K562 (cell line): ENCODE data around the gene OMP. TPM values are rescaled to one million over a fixed set of nuclear protein-coding genes. Genes with fewer than 3 reads are reported as not detected.

Experiments used
- ATAC-seq: fragments of 200-7000 bp; cut with Tn5 transposase; 3 replicates; pipeline ENCODE4 v1.9.1; 2020; ENCODE audit warnings: moderate library complexity
- BruUV-seq: library from RNA; stranded (reverse); fragments of 400-500 nt; replicated peaks from 2 replicates; lab custom pipeline; 2021; lab: Mats Ljungman, UMichigan
- CTCF ChIA-PET: fragments of 300-600 bp; formaldehyde crosslinking; extraction: SDS; loops from one replicate; lab custom pipeline; 2021; ENCODE audit warnings: low intra/inter-chr PET ratio; lab: Yijun Ruan, JAX
- POLR2A ChIA-PET: fragments of 300-600, 350-650 bp; sonication (Branson Sonifier 250); formaldehyde crosslinking; extraction: SDS; loops from one replicate; lab custom pipeline; 2021; ENCODE audit warnings: antibody characterized with exemption, inconsistent platforms; lab: Yijun Ruan, JAX
- DNase-seq, 4 experiments: peaks; one replicate each; pipeline versions ENCODE4 v3.0.0 to v3.0.0-alpha.2; 2011 to 2018; ENCODE audit warnings: low spot score in 3 of 4, mixed read lengths in 3 of 4; ENCODE audit errors: extremely low read depth in 1 of 4
- FAIRE-seq: peaks from 2 replicates; lab custom pipeline; 2011; peaks lifted over from hg19 to GRCh38; lab: Jason Lieb, UNC
- H2AFZ ChIP-seq: 2 replicates; pipeline ENCODE4 v1.6.0; 2011; ENCODE audit warnings: low read depth, low read length, control low read depth, inconsistent platforms
- H3K27ac ChIP-seq: fragments of 200-600 bp; 3 replicates; pipeline ENCODE4 v1.8.0; 2011; ENCODE audit warnings: low read depth, mild to moderate bottlenecking, control low read depth, inconsistent platforms, low read length, moderate library complexity, mixed read lengths; ENCODE audit errors: extremely low read depth
- H3K27me3 ChIP-seq, 2 experiments: fragments of 300-600 bp in 1 of 2; 2 replicates in 1 of 2; 3 replicates in 1 of 2; pipeline versions ENCODE4 v1.6.0 to v1.8.0; 2011; ENCODE audit warnings: inconsistent platforms in 2 of 2, low read length in 2 of 2, mild to moderate bottlenecking in 1 of 2, mixed read lengths in 1 of 2, moderate library complexity in 1 of 2; ENCODE audit not compliant: control insufficient read depth in 2 of 2, insufficient read depth in 2 of 2
- H3K36me3 ChIP-seq: fragments of 300-600 bp; 3 replicates; pipeline ENCODE4 v1.8.0; 2011; ENCODE audit warnings: mild to moderate bottlenecking, low read length, inconsistent platforms; ENCODE audit not compliant: control insufficient read depth, insufficient read depth
- H3K4me1 ChIP-seq, 2 experiments: fragments of 200-600 bp in 1 of 2; replicated peaks in 1 of 2; 2 replicates in 1 of 2; 3 replicates in 1 of 2; pipeline versions ENCODE4 v1.5.1 to v1.8.0; 2011; ENCODE audit warnings: inconsistent platforms in 2 of 2, low read length in 2 of 2, mild to moderate bottlenecking in 1 of 2, mixed read lengths in 1 of 2, moderate library complexity in 1 of 2; ENCODE audit not compliant: control insufficient read depth in 2 of 2, insufficient read depth in 2 of 2
- H3K4me2 ChIP-seq: 2 replicates; pipeline ENCODE4 v1.6.1; 2011; ENCODE audit warnings: low read length, control low read depth, inconsistent platforms, mixed read lengths; ENCODE audit not compliant: insufficient read depth
- H3K4me3 ChIP-seq: fragments of 200-600 bp; sonication (generic), shearing (Covaris generic); 2 replicates; pipeline ENCODE4 v1.5.1; 2016; ENCODE audit warnings: control low read depth, inconsistent platforms
- H3K79me2 ChIP-seq: fragments of 200-600 bp; 3 replicates; pipeline ENCODE4 v1.8.0; 2011; ENCODE audit warnings: low read length, inconsistent platforms; ENCODE audit not compliant: control insufficient read depth, insufficient read depth
- H3K9ac ChIP-seq, 2 experiments: 2 replicates each; pipeline versions ENCODE4 v1.6.0 to v1.6.1; 2011; ENCODE audit warnings: low read depth in 2 of 2, low read length in 2 of 2, control low read depth in 1 of 2, inconsistent platforms in 1 of 2, mild to moderate bottlenecking in 1 of 2, mixed read lengths in 1 of 2; ENCODE audit not compliant: insufficient read depth in 1 of 2
- H3K9me1 ChIP-seq: one replicate; pipeline ENCODE4 v1.6.0; 2011; ENCODE audit warnings: inconsistent platforms, mild to moderate bottlenecking, low read length, moderate library complexity; ENCODE audit not compliant: control insufficient read depth, insufficient read depth
- H3K9me3 ChIP-seq: replicated peaks from 2 replicates; pipeline ENCODE4 v1.5.1; 2011; ENCODE audit warnings: low read depth, low read length, inconsistent platforms; ENCODE audit not compliant: control insufficient read depth, insufficient read depth
- H4K20me1 ChIP-seq: replicated peaks from 2 replicates; pipeline ENCODE4 v1.6.1; 2011; ENCODE audit warnings: low read length, inconsistent platforms, mixed read lengths; ENCODE audit not compliant: control insufficient read depth, insufficient read depth
- CBFA2T3 ChIP-seq: fragments of 450-650 bp; IDR thresholded peaks from 2 replicates; pipeline ENCODE4 v1.6.1; 2017
- RBBP5 ChIP-seq: fragments of 200-600 bp; sonication (generic); IDR thresholded peaks from 2 replicates; pipeline ENCODE4 v1.6.1; 2012; ENCODE audit warnings: borderline replicate concordance, mild to moderate bottlenecking, low read length, control low read depth, inconsistent platforms; ENCODE audit not compliant: insufficient read depth, poor library complexity, severe bottlenecking
- WGBS: fragments of 100-300 bp; shearing (Covaris generic); methylation state at CpG from one replicate; pipeline ENCODE4 v1.1.6; 2016; ENCODE audit warnings: low coverage, mixed read lengths; ENCODE audit not compliant: insufficient coverage; ENCODE audit errors: missing lambda C conversion rate; 5-methylcytosine and 5-hydroxymethylcytosine counted together
- in situ Hi-C: fragments of 300-500 bp; cut with MboI; formaldehyde crosslinking; loops from 4 replicates; pipeline ENCODE4 v1.15.0; 2018; ENCODE audit warnings: inconsistent platforms, mixed read lengths
- intact Hi-C: fragments of 100-400 bp; cut with micrococcal nuclease; formaldehyde crosslinking; loops from 2 replicates; pipeline ENCODE4 v1.14.2; 2022
- polyA plus RNA-seq, 8 experiments: library from polyadenylated mRNA; depleted of rRNA in 4 of 8; stranded (reverse) in 5 of 8; unstranded in 3 of 8; fragments of >200 nt; fragmentation: Nextera tagmentation in 2 of 8; fragmentation: Illumina TruSeq in 1 of 8; extraction: Ambion mirVana in 2 of 8; extraction: Trizol in 1 of 8; gene quantifications; 2 replicates each; pipeline versions ENCODE4 v1.2.1 to v1.2.3, GENCODE V29; 2011 to 2014; ENCODE audit warnings: inconsistent platforms in 1 of 8, missing spikeins in 1 of 8
- total RNA-seq, 7 experiments: library from RNA; depleted of rRNA in 6 of 7; stranded (reverse); fragments of >200 nt in 6 of 7; fragmentation: Illumina TruSeq in 2 of 7; extraction: Trizol in 2 of 7; gene quantifications; 2 replicates each; pipeline versions ENCODE4 v1.2.1 to v1.2.3, GENCODE V29; 2011 to 2021; ENCODE audit warnings: low replicate concordance in 1 of 7

Gene OMP
- total and polyA plus RNA-seq, 9 of the 15 experiments (the other 6 are each of a cell fraction or from before 2014, with no cell fraction given) = not detected

- H3K36me3 ChIP-seq = no peaks in the 10 kb centered on the region
- peaks cover 0 to 27% of the 10 kb centered on the region in 2 experiments; a peak in 2 of 5 replicates for H3K27me3 ChIP-seq
- no peak for FAIRE-seq
- peaks cover 0 to 20% of the 10 kb centered on the region in 2 experiments; a peak in 3 of 5 replicates for H3K4me1 ChIP-seq
- ATAC-seq = no peak
- no peak overlapping the region for H3K27ac ChIP-seq
- 0 out of 4 replicates have a peak overlapping the region, but pooled peaks of 1 of the 2 experiments have one; percentile 42 for H3K9ac ChIP-seq
- no peaks in the 10 kb centered on the region for H3K9me3 ChIP-seq
- in situ Hi-C loops = no loop called here
- no peak overlapping the region for H2AFZ ChIP-seq
- H3K9me1 ChIP-seq = no peaks in the 10 kb centered on the region
- TF ChIP-seq RBBP5 (no peak), CBFA2T3 (0 out of 2 replicates have a peak, but pooled peaks have one; percentile 12)
- H3K4me3 ChIP-seq = no peak overlapping the region
- no TSS peak for BruUV-seq
- H4K20me1 ChIP-seq = peaks cover 4% of the 10 kb centered on the region; the same call in 1 of the 2 replicates
- H3K4me2 ChIP-seq = no peak overlapping the region
- DNase-seq = peak in 1 of 4 experiments; percentile 20
- 14% methylated on average over 17 of the region's 23 CpGs for WGBS
- H3K79me2 ChIP-seq = no peaks in the 10 kb centered on the region
- intact Hi-C loops = no loop called here
- ChIA-PET POLR2A (interaction anchor here (0.7 to 0.8 kb wide), 2 partner anchors 28 to 193 kb away, joined by 3 to 6 read pairs; no protein-coding TSS in a partner anchor), CTCF (no interaction called here)
Observed at GRCh38 chr11:77086521-77087472, 15.8 kb upstream of the OMP start.
